HG03097 (cell line): ENCODE results near the gene EDN2.

Source experiments
- ATAC-seq: cut with Tn5 transposase; IDR thresholded peaks from one replicate; pipeline ENCODE4 v1.9.1; 2021; ENCODE audit not compliant: unreplicated experiment, low FRiP score

The EDN2 gene

DNA sequence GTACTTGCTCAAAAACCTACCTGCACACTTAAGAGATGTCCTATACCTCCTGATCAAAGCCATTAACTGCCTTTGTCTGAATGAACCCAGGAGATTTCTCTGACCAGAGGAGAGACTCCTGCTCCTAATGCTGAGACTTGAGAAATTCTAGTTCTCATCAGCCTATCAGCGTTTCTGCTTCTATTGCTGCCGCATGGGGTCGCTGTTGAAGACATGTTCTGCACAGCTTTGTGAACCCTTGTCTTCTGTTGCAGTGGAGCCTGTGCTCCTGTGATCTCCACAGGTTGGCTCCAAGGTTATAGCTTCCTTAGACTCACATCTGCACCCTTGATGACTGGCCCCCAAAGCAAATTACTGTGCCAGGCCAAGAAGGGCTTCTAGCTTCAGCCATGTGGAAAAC, 40.2 kb downstream of the EDN2 start:
- ATAC-seq: no peak

DNA sequence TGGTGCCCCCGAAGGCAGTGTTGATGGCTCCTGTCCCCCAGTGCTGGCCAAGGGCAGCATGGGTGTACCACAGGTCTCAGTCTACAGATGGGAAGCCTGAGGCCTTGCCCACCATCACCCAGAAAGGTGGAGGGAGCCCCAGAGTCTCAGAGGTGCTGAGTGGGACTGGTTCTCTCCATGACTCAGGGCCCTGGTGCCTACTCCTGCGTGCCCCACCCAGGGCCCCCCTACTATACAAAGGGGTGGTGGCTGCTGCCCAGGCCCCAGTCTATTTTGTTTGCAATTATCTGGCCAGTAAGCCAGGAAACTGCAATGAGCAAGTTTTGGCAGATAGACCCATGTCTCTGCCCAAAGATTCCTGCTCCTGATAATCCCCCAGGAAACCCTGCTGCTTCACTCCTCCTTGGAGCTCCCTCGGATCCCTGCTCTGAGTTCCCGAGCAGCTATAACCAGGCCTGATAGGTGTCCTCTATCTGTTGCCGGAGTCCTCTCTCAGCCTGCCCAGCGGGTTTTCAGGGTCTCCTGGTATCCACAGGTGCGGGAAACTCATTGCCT, 41.7 kb downstream of the EDN2 start:
- ATAC-seq: no peak

DNA sequence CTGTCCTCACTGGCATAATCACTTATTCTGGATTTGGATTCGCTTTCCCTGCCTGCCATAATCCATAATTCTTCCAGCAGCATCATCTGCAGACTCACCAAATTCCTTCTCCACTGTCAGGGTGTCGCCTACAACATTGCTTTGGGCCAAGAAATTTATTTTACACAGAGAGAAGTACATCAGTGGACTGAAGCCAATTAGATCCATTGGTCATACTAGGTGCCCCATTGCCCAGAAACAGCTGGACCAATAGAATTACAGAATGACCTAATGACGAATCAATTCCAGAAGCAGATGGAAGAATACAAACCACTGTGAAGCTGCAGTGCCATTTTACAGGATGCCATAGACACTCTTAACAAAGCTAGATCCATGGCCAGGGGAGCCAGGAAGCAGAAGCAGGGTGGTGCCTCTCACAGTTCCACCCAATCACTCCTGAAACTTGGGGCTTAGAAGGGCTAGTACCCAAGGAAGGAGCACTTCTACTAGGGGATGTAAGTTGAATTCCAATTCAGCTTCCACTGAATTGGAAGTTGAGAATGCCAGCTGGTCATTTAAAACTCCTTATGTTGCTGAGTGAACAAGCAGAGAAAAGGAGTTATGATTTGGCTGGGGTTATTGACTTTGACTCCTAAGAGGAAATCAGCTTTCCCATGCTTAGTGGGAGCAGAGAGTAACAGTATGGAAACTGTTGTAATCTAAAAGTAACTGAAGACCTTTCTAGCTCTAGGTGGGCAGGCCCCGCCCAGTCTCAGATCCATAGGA, 44.0 kb downstream of the EDN2 start:
- ATAC-seq: no peak

DNA sequence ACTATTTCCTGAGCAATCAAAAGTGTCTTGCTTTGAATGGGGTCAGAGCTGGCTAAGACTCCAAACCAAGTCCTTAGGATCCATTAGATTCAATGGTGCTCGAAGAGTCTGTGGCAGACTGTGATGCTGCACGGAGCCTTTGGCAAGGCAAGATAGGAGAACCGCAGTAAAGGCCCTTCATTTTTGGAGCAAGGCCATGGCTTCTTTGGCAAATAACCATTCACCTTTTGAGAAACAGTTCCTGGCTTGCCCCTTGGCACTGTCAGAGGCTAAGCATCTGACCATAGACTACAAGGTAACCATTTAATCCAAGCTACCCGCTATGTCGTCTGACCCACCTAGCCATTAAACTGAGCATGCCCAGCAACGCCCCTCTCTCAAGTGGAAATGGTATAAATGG, 45.2 kb downstream of the EDN2 start:
- no peak for ATAC-seq

DNA sequence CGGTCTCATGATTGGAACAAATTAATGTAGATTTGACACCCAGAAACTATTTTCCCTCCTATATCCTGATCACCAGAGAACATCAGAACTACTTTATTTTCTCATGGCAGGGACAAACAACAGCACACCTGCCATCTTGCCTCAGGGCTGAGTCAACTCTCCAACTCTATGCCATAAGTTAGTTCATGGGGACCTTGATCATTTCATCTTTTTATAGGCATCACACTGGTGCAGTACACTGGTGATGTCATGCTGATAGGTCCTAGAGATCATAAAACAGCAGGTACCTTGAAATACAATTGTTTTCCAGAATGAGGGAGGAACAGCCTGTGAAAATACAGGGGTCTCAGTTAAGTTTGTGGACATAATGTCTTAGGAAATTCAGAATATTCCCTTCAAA, 45.8 kb downstream of the EDN2 start:
- ATAC-seq: no peak

DNA sequence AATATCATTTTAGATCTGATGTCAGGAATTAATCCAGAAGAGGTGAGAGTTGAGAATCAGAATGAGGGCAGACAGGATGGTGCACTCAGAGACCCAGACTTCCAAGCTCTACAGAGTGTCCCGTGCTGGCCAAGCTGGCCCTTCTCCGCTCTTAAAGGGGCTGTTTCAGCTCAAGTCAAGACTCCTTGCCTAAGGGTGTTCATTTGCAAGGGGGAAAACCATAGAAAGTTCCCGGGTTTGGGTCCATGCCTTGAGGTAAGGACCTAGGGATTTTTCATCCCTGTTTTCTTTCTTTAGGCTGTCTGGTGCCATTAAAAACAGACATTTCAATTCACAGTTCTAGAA, 47.5 kb downstream of the EDN2 start:
- ATAC-seq: no peak

DNA sequence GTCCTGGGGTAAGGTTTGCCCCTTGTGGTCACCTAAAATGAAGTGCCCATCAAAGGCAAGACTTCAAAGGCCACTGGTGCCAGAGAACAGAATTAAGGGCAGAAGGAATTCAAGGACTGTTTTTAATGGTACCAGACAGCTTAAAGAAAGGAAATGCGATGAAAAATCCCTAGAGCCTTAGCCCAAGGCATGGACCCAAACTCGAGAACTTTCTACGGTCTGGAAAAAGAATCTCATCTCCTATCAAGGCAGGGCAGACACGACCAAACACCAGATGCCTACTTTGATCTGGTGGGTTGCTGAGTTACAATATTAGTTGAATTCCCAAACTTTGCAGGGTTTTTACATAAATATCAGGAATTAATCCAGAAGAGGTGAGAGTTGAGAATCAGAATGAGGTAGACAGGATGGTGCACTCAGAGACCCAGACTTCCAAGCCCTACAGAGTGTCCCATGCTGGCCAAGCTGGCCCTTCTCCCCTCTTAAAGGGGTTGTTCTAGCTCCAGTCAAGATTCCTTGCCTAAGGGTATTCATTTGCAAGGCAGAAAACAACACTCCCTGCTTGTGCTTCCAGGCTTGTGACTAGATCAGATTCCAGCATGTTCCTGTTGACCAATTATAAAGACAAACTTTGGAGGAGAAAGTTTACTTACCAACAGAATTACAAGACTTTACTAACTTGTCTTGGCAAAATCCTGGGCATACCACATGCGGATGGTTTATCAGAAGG, 48.0 kb downstream of the EDN2 start:
- no peak for ATAC-seq

DNA sequence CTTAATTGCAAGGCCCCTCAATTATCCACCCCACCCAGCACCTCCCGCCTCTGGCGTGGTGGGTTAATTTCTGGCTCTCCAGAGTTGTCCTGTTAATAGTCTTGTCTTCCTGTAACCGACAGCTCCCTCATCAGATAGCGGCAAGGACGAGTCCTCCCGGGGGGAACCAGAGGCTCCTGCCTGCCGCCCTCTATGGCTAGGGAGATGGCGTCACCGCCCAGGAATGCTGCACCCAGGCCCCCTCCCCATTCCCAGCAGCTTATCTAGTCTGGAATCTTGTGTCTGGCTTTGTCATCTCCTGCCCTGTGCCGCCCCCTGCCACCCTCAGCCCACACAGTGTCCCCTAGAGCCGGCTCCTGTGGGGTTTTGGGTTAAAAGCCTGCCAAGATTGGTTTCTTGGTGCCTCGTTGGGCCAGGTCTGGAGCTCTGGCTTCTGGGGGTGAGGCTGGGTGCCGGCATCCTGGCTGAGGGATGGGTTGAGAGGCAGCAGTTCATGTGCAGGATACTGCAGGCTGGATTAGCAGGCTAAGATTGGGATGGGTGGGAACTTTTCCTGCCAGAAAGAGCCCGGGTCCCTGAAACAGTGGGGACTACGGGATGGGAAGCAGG, 48.8 kb downstream of the EDN2 start:
- ATAC-seq: no peak

DNA sequence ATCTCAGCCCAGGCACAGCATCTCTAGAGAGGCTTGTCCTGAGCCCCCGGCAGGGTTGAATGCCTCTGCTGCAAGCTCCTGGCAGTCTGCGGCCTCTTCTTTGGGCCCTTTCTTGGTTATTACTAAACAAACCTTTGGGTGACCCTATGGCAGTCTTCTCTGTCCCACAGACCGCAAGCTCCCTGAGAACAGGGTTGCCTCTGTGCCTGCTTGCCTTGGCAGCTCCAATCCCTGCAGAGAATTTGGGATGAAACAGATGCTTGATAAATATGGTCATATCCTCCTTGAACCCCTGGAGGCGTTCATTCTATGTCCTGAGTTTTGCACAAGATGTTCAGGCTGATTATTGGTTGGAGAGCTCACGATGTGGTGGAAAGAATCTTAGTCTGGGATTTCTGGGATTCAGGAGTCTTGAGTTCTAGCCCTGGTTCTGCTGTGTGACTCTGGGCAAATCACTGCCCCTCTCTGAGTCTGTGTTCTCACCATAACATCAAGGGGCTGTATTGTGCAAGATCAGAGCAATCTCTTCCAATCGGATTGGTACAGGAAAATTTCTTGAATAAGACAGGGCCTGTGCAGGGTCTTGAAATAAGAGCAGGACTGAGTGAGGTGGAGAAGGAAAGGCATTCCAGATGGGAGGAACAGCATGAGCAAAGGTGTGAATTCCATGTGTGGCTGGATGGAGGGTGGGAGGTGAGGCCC, 49.6 kb downstream of the EDN2 start:
- no peak for ATAC-seq

DNA sequence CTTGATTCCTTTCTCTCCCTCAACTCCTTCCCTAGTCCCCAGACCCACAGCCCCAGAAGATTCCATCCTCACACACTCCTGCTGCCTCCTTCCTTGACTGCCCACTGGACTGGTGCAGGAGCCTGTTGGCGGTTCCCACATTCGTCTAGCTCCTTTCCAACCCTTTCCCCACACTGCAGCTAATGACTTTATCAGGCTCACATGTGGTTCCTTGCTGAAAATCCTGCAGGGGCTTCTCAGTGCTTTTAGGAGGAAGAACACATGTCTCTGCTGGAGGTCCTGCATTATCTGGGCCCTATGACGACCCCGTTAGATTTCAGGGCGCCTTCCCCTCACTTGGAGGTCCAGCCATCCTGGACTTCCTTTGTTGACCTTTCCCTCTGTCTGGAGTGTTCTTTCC, 50.2 kb downstream of the EDN2 start:
- ATAC-seq: no peak

DNA sequence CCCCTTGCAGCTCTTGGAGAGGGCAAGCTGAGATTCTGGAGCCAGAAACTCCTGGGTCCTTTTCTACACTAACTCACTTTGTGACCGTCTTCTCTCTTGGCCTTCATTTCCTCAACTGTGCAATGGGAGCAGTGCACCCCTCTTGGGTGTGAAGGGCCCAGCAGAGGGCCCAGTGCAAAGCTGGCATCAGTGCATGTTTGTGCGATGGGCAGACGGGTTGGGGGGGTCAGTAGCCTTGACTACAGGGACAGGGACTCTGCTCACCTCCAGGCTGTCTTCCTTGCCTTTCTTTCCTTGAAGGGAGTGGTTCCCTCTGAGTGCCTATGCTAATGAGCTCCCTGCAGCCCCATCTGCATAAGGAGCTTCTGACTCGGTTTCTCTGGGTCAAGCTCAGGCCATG, 51.0 kb downstream of the EDN2 start:
- no peak for ATAC-seq

DNA sequence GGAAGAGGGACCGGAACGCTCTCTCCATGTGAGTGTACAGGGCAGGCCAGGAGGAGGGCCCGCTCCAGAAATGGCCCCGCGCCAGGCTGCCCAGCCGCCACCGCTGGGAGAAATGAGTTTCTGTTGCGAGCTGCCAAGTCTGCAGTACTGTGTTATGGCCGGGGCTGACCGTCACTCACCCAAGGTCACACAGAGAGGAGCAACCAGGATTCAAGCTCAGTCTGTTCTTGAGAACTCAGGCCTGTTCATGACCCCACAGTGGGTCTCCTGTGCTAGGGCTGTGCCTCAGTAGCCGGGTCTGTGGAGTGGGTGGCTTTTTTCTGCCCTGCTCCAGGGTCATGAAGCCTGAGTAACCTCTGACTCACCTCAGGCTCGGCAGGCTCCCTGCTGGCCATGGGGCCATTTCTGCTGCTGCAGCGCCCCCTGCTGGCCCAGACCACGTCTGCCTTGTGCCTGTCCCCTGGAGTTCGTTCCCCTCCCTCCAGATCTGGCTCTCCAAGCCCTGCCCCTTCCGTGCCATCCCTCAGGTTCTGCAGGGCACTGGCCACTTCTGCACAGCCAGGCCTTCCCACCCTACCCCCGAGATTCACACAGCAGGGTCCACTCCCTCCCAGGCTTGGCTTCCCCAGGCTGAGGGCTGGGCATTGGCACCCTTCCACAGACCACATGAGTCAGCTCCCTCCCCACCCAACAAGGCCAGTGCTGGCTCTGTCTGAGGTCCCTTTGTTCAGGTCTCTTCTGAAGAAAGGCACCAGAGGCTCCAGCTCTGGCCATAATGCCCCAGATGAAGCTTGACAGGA, 51.8 kb downstream of the EDN2 start:
- ATAC-seq: no peak

DNA sequence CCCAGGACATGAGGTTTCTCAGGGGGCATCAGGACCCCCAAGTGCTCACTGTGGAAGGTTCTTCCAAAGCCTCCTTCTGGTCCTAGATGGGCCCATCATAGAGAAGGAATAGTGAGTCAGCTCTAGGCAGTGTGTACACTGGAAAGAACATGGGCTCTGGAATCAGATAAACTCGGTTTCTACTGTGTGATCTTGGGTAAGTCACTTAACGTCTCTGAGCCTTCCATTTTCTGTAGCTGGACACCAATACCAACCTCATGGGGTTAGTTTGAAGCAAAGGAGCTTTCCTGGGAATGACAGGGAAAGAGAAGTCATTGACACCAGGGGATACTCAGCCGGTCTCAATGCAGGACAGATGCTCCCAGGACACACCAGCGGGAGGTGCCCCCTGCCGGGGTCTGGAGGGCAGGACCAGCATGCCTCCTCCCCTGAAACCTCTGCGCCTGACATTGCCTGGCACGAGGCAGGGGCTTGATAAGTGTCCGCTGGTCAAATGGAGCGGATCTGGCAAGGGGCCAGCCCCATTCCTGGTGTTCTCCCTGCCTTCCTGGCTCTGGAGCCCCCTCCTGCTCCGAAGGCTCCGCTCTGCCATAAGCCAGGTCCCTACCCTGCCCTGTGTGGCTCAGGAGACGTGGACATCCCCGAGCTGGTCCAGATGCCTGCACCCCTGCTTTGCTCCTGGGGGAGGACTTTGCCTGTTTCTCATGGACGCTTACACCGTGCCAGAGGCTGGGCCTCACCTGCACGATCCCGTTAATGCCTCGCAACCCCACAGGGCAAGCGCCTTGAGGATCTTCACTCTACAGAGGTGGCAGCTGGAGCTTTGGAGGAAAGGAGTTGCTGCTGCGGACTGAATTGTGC, 52.8 kb downstream of the EDN2 start:
- no peak for ATAC-seq

DNA sequence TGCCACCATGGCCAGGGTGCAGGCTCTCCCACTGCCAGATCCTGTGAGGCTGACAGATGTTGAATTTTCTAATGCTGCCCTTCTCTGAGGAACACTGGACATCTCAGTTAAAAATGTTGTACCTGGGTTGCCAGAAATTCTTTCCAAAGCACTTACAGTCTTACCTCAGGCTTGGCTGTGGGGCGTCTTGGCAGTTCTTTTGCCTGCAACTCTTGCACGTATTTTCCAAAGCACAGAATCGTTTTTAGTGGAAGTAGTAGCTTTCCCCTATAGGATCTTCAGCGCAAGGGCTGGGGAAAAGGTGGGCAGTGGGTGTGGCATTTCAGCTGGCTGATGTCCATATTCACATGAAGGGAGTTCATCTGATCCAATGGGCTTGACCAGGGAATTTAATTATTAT, 53.9 kb downstream of the EDN2 start:
- ATAC-seq: no peak

DNA sequence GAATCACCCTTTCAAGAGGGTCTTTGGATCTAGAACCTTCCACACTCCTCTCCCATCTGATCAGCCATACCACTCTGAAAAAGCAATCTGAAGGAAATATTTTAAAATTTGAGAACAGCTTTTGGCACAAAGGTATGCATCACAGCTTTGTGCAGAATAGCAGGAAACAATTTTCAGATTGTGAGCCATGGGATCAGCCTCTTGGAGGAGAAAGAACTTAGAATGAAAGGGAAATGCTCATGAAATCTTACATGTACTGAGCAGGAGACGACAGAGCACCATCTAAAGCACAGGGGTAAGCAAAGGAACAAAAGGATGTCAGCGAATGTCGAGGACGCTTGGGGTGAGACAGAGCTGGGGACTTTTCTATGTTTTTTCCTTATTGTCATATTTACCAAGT, 54.4 kb downstream of the EDN2 start:
- no peak for ATAC-seq

DNA sequence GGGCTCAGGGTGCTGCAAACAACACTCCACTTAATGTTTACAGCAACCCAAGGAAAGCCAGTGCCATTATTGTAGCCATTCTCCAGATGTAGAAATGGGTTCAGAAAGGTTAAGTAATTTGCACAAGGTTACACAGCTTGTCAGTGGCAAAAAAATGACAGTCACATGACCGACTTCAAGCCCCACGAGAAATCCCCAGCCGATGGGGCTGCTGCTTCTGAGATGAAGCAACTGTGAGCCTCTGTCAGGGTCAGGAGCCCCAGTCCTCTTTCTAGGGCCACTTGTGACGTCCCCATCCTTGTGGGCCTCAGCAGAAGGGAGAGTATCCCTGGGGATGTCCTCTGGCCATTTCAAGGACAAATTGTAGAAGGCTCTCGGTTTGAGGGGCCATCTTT, 54.8 kb downstream of the EDN2 start:
- ATAC-seq: no peak
